Measurements from ENCODE around the gene GDPD2. TPM values are rescaled to one million over a fixed set of nuclear protein-coding genes. Genes with fewer than 3 reads are reported as not detected.

Gene GDPD2
- total RNA-seq, 1 donor from 2014 or later, result not detected

- peak; percentile 83 for TF ChIP-seq CTCF (IDR thresholded peaks at IDR 0.05; ENCODE audit: borderline replicate concordance)
- H3K27ac ChIP-seq (replicated peaks), result peak overlapping the region; percentile 87
- H3K9me3 ChIP-seq (replicated peaks), result no peaks in the 10 kb centered on the region
- no peaks in the 10 kb centered on the region for H3K36me3 ChIP-seq
- peak overlapping the region; percentile 67 for H3K4me3 ChIP-seq
- intact Hi-C loops (cut with micrococcal nuclease), result no loop called here
- peaks cover 8% of the 10 kb centered on the region for H3K4me1 ChIP-seq
- DNase-seq, result peak; percentile 71
- no peaks in the 10 kb centered on the region for H3K27me3 ChIP-seq (ENCODE audit: low read depth)
These were observed 31.6 kb downstream of the GDPD2 start for GRCh38 chrX:70454441-70455365.

- H3K9me3 ChIP-seq (replicated peaks), result no peaks in the 10 kb centered on the region
- TF ChIP-seq CTCF (IDR thresholded peaks at IDR 0.05; ENCODE audit: borderline replicate concordance), result no peak
- no peak for DNase-seq
- no peaks in the 10 kb centered on the region for H3K27me3 ChIP-seq (ENCODE audit: low read depth)
- no peaks in the 10 kb centered on the region for H3K36me3 ChIP-seq
- peak overlapping the region; percentile 67 for H3K4me3 ChIP-seq
- H3K4me1 ChIP-seq, result peaks cover 8% of the 10 kb centered on the region
- peak overlapping the region; percentile 87 for H3K27ac ChIP-seq (replicated peaks)
- intact Hi-C loops (cut with micrococcal nuclease), result no loop called here
These were observed 32.5 kb downstream of the GDPD2 start for GRCh38 chrX:70455366-70456202.

GRCh38 chrX:70456256-70456655, 33.1 kb downstream of the GDPD2 start:
- peaks cover 8% of the 10 kb centered on the region for H3K4me1 ChIP-seq
- peaks cover 4% of the 10 kb centered on the region for H3K36me3 ChIP-seq
- H3K27me3 ChIP-seq (ENCODE audit: low read depth), result no peaks in the 10 kb centered on the region
- H3K4me3 ChIP-seq, result peak overlapping the region; percentile 67
- H3K9me3 ChIP-seq (replicated peaks), result no peaks in the 10 kb centered on the region
- TF ChIP-seq CTCF (IDR thresholded peaks at IDR 0.05; ENCODE audit: borderline replicate concordance), result no peak
- peak overlapping the region; percentile 87 for H3K27ac ChIP-seq (replicated peaks)
- intact Hi-C loops (cut with micrococcal nuclease), result no loop called here
- no peak for DNase-seq

GRCh38 chrX:70461026-70461425, 37.9 kb downstream of the GDPD2 start:
- Histone ChIP-seq H3K36me3 (peaks cover 4% of the 10 kb centered on the region), H3K9me3 (replicated peaks) (no peaks in the 10 kb centered on the region), H3K27me3 (ENCODE audit: low read depth) (no peaks in the 10 kb centered on the region), H3K4me3 (no peak overlapping the region), H3K4me1 (no peaks in the 10 kb centered on the region), H3K27ac (replicated peaks) (no peak overlapping the region)
- no peak for TF ChIP-seq CTCF (IDR thresholded peaks at IDR 0.05; ENCODE audit: borderline replicate concordance)
- intact Hi-C loops (cut with micrococcal nuclease), result no loop called here
- no peak for DNase-seq

GRCh38 chrX:70464051-70464450, 40.9 kb downstream of the GDPD2 start:
- intact Hi-C loops (cut with micrococcal nuclease), result no loop called here
- Histone ChIP-seq H3K9me3 (replicated peaks) (no peaks in the 10 kb centered on the region), H3K4me3 (no peak overlapping the region), H3K4me1 (no peaks in the 10 kb centered on the region), H3K27me3 (ENCODE audit: low read depth) (no peaks in the 10 kb centered on the region), H3K36me3 (peaks cover 4% of the 10 kb centered on the region), H3K27ac (replicated peaks) (no peak overlapping the region)
- no peak for DNase-seq
- TF ChIP-seq CTCF (IDR thresholded peaks at IDR 0.05; ENCODE audit: borderline replicate concordance), result no peak

All from left ventricle myocardium inferior (tissue), 1 donor.